ENCODE measurements around the gene FANCG.

Gene FANCG

GRCh38 chr9:35069020-35069419 is 10.7 kb downstream of the FANCG start:
- DNase-seq, result no peak

- no peak for DNase-seq
Observed at GRCh38 chr9:35067056-35067455, 12.7 kb downstream of the FANCG start.

GRCh38 chr9:35060548-35061207 is 19.1 kb downstream of the FANCG start:
- no peak for DNase-seq

- no peak for DNase-seq
Observed at GRCh38 chr9:35059438-35059837, 20.3 kb downstream of the FANCG start.

GRCh38 chr9:35057271-35057620 is 22.5 kb downstream of the FANCG start:
- DNase-seq, result no peak

GRCh38 chr9:35056571-35057270 is 23.0 kb downstream of the FANCG start:
- DNase-seq, result no peak

GRCh38 chr9:35054871-35055644 is 24.7 kb downstream of the FANCG start:
- no peak for DNase-seq

GRCh38 chr9:35054185-35054835 is 25.4 kb downstream of the FANCG start:
- DNase-seq, result no peak

- peak in 4 of 56 donors; percentile 1 to 12 (median 4) for DNase-seq
Observed at GRCh38 chr9:35051069-35051967, 28.4 kb downstream of the FANCG start.

- DNase-seq, result no peak
Observed at GRCh38 chr9:35048511-35048910, 31.2 kb downstream of the FANCG start.

- no peak for DNase-seq
Observed at GRCh38 chr9:35044071-35044470, 35.7 kb downstream of the FANCG start.

GRCh38 chr9:35042891-35043545 is 36.7 kb downstream of the FANCG start:
- DNase-seq, result no peak

- no peak for DNase-seq
Observed at GRCh38 chr9:35042081-35042604, 37.6 kb downstream of the FANCG start.

- DNase-seq, result no peak
Observed at GRCh38 chr9:35035851-35036701, 43.7 kb downstream of the FANCG start.

GRCh38 chr9:35033101-35033500 is 46.6 kb downstream of the FANCG start:
- DNase-seq, result peak in 2 of 56 donors; percentile 1 to 8

- DNase-seq, result no peak
Observed at GRCh38 chr9:35029852-35030251, 49.9 kb downstream of the FANCG start.

GRCh38 chr9:35029241-35029640 is 50.5 kb downstream of the FANCG start:
- DNase-seq, result no peak

- DNase-seq, result no peak
Observed at GRCh38 chr9:35028341-35028740, 51.4 kb downstream of the FANCG start.

GRCh38 chr9:35027860-35028259 is 51.9 kb downstream of the FANCG start:
- no peak for DNase-seq
